Ovary (tissue), 9 donors: ENCODE results near the gene IQCC. TPM values are rescaled to one million over a fixed set of nuclear protein-coding genes. Genes with fewer than 3 reads are reported as not detected.

Source experiments
- DNase-seq, 5 donors: peaks; one replicate each; pipeline ENCODE4 v3.0.0-alpha.2; 2019 to 2020
- H3K27ac ChIP-seq, 2 donors: fragments of 200-600 bp; one replicate each; pipeline versions ENCODE4 v1.5.1 to v1.8.0; 2019 to 2022
- H3K27me3 ChIP-seq: fragments of 200-600 bp; one replicate; pipeline ENCODE4 v1.8.0; 2022
- H3K36me3 ChIP-seq: fragments of 200-600 bp; sonication (generic); one replicate; pipeline ENCODE4 v1.5.1; 2019
- H3K4me1 ChIP-seq: one replicate; pipeline ENCODE4 v1.8.1; 2013; ENCODE audit warnings: mild to moderate bottlenecking, moderate library complexity; ENCODE audit not compliant: insufficient read depth
- H3K4me3 ChIP-seq: fragments of 200-600 bp; sonication (generic); one replicate; pipeline ENCODE4 v1.5.1; 2017
- H3K9me3 ChIP-seq, 2 donors: fragments of 200-600 bp in 1 of 2; sonication (generic) in 1 of 2; one replicate each; pipeline versions ENCODE4 v1.5.1 to v1.8.1; 2013 to 2019; ENCODE audit warnings: mild to moderate bottlenecking in 1 of 2, moderate library complexity in 1 of 2
- CTCF ChIP-seq, 3 donors: fragments of 450-650 bp in 2 of 3; fragments of 200-600 bp in 1 of 3; IDR thresholded peaks; one replicate each; pipeline versions ENCODE4 v1.5.1 to v1.8.0; 2016 to 2022; ENCODE audit warnings: antibody characterized with exemption in 3 of 3, mild to moderate bottlenecking in 1 of 3
- EP300 ChIP-seq: sonication (generic); formaldehyde crosslinking; IDR thresholded peaks from one replicate; pipeline ENCODE4 v1.6.1; 2017; ENCODE audit warnings: antibody characterized with exemption
- POLR2A ChIP-seq: fragments of 450-650 bp; IDR thresholded peaks from one replicate; pipeline ENCODE4 v1.6.1; 2017; ENCODE audit warnings: antibody characterized with exemption, mild to moderate bottlenecking, moderate library complexity
- WGBS, 3 donors: extraction: QIAGEN DNeasy Blood & Tissue Kit in 1 of 3; methylation state at CpG; one replicate each; pipeline versions ENCODE4 v1.1.5 to v1.1.7; 2013 to 2017; 5-methylcytosine and 5-hydroxymethylcytosine counted together
- intact Hi-C, 4 donors: fragments of 100-400 bp; cut with DNase I; formaldehyde crosslinking; loops; one replicate each; pipeline versions ENCODE4 v1.11.0 to v1.15.1; 2022 to 2023
- polyA plus RNA-seq, 2 donors: library from polyadenylated mRNA; stranded (reverse); fragments of 200-250 nt in 1 of 2; fragments of 350-450 nt in 1 of 2; fragmentation: Illumina TruSeq in 1 of 2; extraction: RNeasy Lipid Tissue Mini Kit (QIAGEN cat#74804) in 1 of 2; gene quantifications; one replicate each; pipeline ENCODE4 v1.2.3, GENCODE V29; 2013 to 2014
- total RNA-seq, 7 donors: library from RNA; depleted of rRNA in 2 of 7; stranded (reverse); fragments of >200 nt in 2 of 7; fragmentation: NEBNext Ultra II Directional in 3 of 7; extraction: Animal tissue kit (Norgen Biotek cat#: 25700) in 3 of 7; gene quantifications; one replicate each; pipeline versions ENCODE4 v1.1.0 to v1.2.4, GENCODE V29; 2016 to 2023
- donor health status: DM: no; HTN: no; CAD: no; lungs with moderate emphysema.
- donor health status: DM: no; HTN: no; CAD: no.
- donor health status: Bipolar disorder and iron deficiency.
- donor health status: DM: yes; HTN: yes; CAD: no.
- donor health status: DM: no; HTN: no; CAD: no.
- donor health status: DM: yes; HTN: yes; CAD: no.

Gene IQCC
- total and polyA plus RNA-seq, 9 donors = 2.3 to 4.7 (median 2.6) TPM

GRCh38 chr1:32195972-32196823, 9.3 kb upstream of the IQCC start:
- no peak overlapping the region for H3K4me3 ChIP-seq
- peaks cover 5% of the 10 kb centered on the region for H3K4me1 ChIP-seq
- no peaks in the 10 kb centered on the region for H3K27me3 ChIP-seq
- intact Hi-C loops = no loop called here
- no peak for DNase-seq
- TF ChIP-seq POLR2A (no peak), CTCF (IDR thresholded peaks at IDR 0.05) (no peak), EP300 (no peak)
- no peaks in the 10 kb centered on the region for H3K9me3 ChIP-seq
- no peaks in the 10 kb centered on the region for H3K36me3 ChIP-seq
- no peak overlapping the region for H3K27ac ChIP-seq

GRCh38 chr1:32197074-32197473, 8.4 kb upstream of the IQCC start:
- peaks cover 12% of the 10 kb centered on the region for H3K4me1 ChIP-seq
- no peak overlapping the region for H3K4me3 ChIP-seq
- H3K27ac ChIP-seq = no peak overlapping the region
- intact Hi-C loops = no loop called here
- no peaks in the 10 kb centered on the region for H3K27me3 ChIP-seq
- 77 to 93% (median 82%) methylated on average over 1 of the region's 1 CpG for WGBS, 3 donors
- TF ChIP-seq POLR2A (no peak), CTCF (IDR thresholded peaks at IDR 0.05) (no peak), EP300 (no peak)
- H3K36me3 ChIP-seq = no peaks in the 10 kb centered on the region
- H3K9me3 ChIP-seq = no peaks in the 10 kb centered on the region
- no peak for DNase-seq

- Histone ChIP-seq H3K27ac (no peak overlapping the region), H3K36me3 (no peaks in the 10 kb centered on the region), H3K27me3 (no peaks in the 10 kb centered on the region), H3K4me3 (no peak overlapping the region), H3K4me1 (peaks cover 12% of the 10 kb centered on the region), H3K9me3 (no peaks in the 10 kb centered on the region)
- DNase-seq = no peak
- WGBS, 3 donors = 37 to 50% (median 39%) methylated on average over 6 of the region's 6 CpGs
- no peak for TF ChIP-seq POLR2A
- no peak for TF ChIP-seq EP300
- TF ChIP-seq CTCF (IDR thresholded peaks at IDR 0.05) = no peak
- intact Hi-C loops = no loop called here
These were observed 7.6 kb upstream of the IQCC start for GRCh38 chr1:32197837-32198236.

- H3K4me3 ChIP-seq = no peak overlapping the region
- H3K4me1 ChIP-seq = peaks cover 12% of the 10 kb centered on the region
- DNase-seq = no peak
- H3K36me3 ChIP-seq = no peaks in the 10 kb centered on the region
- intact Hi-C loops = no loop called here
- no peaks in the 10 kb centered on the region for H3K27me3 ChIP-seq
- no peak overlapping the region for H3K27ac ChIP-seq
- no peak for TF ChIP-seq POLR2A
- no peak for TF ChIP-seq EP300
- TF ChIP-seq CTCF (IDR thresholded peaks at IDR 0.05) = no peak
- 73 to 86% (median 73%) methylated on average over 3 of the region's 3 CpGs for WGBS, 3 donors
- H3K9me3 ChIP-seq = no peaks in the 10 kb centered on the region
These were observed 7.0 kb upstream of the IQCC start for GRCh38 chr1:32198237-32199042.
